GM11168 (cell line): ENCODE measurements around the gene ZNF429.
"Not testable (repeated sequence)": the region's sequence is repeated elsewhere in the genome, so short reads cannot be mapped to it uniquely, and the experiment has no call there.

ENCODE experiments used
- in situ Hi-C: fragments of 300-500 bp; cut with MboI; formaldehyde crosslinking; loops from one replicate; pipeline ENCODE4 v1.12.0; 2022; ENCODE audit warnings: low sequenced_read_pairs; ENCODE audit not compliant: unreplicated experiment

The ZNF429 gene

DNA sequence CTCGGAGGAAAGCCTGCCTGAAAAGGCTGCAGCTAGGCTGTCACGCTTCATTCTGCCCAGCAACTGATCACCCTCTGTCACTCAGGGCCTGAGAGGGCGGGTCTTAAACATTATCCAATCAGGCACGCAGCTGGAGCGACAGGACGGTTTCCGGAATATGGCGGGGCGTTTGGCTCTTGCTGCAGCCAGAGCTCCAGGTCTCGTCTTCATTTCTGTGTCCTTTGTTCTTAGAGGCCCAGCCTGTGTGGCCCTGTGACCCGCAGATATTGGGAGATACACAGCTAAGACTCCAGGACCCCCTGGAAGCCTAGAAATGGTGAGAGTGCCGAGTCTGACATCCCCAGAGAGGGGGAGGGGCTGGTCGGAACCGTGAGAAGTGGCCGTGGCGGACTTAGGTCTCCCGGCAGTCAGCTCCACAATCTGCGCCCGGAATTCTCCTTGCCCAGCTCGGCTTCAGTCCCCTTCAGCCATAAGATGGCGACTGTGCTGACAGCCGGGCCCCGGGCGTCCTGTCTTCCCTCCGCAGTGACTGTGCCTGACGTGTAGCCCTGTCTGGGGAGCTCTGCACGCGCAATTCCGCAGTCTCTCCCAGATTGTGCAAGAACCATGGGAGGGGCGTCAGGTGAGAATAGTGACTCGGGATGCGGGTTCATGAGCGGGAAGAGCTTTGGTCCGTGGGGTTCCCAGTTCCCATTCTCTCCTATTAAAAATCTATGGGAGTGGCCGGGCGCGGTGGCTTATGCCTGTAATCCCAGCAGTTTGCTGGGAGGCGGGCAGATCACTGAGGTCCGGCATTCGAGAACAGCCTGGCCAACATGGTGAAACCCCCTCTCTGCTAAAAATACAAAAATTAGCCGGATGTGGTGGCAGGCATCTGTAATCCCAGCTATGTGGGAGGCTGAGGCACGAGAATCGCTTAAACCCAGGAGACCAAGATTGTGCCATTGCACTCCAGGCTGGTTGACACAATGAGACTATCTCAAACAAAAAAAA, at the start of gene ZNF429:
ZNF429 (plus strand) TSS at position 144 of the 993 bp plus-strand sequence; CDS start at position 314, 170 bp downstream.
- in situ Hi-C loops, result no loop called here

DNA sequence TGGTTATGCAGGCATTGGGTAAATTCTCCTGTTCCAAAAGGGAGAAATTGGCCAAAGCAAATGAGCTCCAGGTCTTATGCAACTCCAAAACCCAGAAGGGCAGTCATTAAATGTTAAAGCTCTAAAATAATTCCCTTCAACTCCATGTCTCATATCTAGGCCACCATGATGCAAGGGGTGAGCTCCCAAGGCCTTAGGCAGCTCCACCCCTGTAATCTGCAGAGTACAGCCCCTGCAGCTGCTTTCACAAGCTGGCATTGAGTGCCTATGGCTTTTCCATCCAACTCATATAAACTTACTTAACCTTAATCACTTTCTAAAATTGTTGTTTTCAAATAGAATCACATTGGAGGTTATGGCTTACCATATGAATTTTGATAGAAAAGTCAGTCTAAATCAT, 44.7 kb upstream of the ZNF429 start:
- in situ Hi-C loops, result no loop called here

DNA sequence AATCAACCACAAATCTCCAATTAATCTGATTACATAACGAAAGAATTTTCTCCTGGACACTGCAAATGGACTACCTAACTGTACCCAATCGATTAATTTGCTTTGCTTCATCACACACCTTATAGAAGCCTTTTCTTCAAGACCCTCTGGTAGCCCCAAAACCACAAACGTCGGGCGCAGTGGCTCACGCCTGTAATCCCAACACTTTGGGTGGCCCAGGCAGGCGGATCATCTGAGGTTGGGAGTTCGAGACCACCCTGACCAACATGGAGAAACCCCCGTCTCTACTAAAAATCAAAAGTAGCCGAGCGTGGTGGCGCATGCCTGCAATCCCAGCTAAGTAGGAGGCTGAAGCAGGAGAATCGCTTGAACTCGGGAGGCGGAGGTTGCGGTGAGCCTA, 42.9 kb upstream of the ZNF429 start:
- in situ Hi-C loops, result no loop called here

DNA sequence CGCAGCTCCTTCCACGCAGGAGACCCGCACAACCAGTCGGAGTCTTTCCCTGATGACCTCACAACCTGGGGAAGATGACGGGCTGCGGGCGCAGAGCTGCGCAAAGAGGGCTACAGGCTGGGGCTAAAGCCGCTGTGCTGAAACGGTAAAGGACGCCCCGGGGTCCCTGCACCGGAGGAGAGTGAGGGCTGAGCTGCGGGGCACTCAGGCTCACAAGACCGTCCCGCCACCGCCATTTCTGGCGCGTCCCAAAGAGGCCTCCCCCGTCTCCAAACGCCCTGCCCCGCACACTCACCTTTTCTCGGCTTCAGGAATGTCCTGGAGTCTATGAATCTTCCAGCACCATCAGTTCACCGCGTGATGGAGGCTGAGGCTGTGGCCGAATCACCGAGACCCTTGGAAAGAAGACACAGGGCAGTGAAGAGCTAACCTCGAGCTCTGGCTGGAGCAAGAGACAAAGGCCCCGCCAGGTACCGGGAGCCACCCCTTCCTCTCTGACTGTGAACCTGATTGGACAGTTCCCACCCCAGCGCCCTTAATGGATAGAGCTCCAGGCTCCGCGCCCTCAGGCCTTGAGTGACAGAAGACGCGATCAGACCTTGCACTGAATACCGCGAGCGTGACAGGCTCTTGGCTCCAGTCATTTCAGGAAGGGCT, 41.8 kb upstream of the ZNF429 start:
- in situ Hi-C loops, result no loop called here

DNA sequence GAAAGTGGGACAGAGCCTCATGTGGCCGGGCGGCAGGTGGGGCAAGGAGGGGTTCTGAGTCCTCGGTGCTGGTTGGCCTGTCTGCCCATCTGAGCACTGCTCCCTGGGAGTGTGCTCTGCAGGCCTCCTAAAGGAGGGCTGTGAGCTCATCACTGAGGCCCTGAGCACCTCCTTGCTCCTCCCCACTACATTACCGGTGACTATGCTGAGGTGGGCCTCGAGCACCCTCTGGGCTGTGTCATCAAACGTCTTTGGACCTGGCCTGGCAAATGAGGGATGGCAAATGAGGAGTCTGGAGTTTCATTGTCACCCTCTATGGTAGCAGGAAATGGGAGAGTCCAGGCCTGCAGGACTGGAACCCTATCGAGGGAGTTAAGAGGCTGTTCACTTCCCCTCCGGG, 38.8 kb upstream of the ZNF429 start:
- in situ Hi-C loops, result no loop called here

DNA sequence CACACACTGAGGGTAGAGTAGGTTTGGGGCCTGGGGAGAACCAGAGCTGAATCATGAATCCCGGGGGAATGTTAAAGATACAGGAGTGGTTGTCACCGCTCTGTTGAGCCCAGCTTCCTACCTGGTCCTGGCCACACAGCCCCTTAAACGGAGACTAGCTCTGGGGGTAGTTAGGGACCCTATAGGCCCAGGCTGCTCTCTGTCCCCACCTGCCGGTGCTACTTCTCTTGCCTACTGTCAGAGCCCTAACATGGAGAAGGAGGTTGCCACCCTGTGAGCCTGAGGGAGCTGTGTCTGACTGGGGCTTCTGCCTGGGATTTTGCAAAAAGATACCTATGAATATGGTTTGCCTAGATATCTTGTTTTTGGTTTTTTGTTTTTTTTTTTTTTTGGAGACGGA, 36.6 kb upstream of the ZNF429 start:
- in situ Hi-C loops, result no loop called here

DNA sequence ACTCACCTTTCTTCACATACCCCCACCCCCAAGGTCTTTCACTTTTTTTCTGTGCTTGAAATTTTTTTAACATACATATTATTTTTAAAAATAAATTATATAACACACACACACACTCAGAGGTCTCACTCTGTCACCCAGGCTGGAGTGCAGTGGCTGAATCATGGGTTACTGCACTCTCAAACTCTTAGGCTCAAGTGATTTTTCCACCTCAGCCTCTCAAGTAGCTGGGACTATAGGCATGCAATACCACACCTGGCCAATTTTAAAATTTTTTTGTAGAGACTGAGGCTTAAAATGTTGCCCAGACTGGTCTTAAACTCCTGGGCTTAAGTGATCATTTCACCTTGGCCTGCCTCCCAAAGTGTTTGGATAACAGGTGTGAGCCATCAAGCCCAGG, 32.9 kb upstream of the ZNF429 start:
- in situ Hi-C loops, result no loop called here

DNA sequence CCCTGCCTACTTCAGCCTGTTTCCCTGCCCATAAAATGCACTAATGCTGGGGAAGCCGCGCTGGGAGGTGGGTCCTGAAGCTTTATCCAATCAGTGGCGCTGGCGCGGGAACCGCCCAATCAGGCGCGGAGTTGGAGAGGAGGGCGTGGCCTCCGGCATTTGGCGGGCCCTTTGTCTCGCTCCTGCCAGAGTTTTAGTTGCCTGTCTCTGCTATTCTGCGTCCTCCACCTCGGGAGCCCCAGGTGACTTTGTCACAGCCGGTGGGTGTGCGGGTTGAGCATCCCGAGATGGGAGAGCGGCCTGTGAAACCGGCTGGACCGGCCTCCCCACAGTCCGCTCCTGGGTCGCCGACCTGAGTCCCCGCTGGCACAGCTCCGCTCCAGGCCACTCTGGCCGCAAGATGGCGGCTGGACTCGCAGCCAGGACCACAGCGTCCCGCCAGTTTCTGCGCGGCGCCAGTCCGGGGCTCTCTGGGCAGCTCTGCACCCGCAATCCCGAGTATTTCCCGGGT, 30.7 kb upstream of the ZNF429 start:
- in situ Hi-C loops, result no loop called here

DNA sequence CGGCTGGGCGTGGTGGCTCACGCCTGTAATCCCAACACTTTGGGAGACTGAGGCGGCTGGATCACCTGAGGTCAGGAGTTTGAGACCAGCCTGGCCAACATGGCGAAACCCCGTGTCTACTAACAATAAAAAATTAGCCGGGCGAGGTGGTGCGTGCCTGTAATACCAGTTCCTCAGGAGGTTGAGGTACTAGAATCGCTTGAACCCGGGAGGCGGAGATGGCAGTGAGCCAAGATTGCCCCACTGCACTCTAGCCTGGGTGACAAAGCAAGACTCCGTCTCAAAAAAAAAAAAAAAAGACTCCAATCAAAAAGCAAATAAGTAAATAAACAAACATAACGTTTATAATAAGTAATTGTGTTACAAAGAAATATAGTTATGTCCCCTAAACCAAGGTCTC, 23.0 kb upstream of the ZNF429 start:
- in situ Hi-C loops, result not testable (repeated sequence)

DNA sequence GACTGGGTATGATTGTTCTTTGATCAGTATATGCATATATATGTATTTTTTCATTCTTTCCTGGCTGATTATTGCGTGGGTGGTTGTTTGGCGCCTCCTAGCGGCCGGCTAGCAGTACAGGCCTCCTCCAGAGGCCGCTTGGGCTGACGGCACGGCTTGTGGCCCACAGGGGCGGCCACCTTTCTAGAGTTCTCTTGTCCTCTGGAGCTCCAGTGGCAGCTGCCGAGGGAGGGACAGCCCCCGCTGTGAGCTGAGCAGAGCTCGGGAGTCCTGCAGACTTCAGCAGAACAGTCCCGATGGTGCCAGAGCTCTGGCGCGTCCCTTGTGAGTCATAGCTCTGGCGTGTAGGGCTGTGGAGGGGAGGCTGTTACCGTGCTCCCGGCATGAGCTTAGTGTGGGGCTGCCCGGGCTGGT, 22.5 kb upstream of the ZNF429 start:
- in situ Hi-C loops, result no loop called here

DNA sequence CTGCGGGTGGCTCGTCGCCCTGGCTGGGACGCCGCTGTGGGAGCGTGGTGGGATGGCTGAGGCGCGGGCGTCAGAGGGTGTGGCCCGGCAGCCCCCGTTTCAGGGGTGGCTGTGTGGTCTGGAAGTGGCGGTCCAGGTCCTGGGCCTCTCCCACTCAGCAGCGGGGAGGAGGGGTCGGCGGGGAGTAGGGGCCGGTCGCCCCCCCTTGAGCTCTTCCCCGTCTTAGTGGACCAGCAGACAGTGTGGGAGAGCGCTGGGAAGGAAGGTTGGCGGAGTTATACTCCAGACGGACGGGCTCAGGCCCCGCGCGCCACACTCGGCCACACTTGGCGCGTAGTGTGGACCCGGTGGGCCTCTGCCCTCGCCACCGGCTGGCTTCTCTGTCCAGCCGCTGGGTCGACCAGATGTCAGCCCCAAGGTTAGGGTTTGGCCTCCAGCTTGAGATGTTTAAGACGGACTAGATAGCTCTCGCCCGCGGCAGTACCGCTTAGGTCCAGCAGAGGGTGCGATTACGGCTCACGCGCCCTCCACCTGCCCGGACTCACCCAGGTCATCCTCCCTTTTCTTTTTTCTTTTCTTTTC, 21.7 kb upstream of the ZNF429 start:
- in situ Hi-C loops, result no loop called here

DNA sequence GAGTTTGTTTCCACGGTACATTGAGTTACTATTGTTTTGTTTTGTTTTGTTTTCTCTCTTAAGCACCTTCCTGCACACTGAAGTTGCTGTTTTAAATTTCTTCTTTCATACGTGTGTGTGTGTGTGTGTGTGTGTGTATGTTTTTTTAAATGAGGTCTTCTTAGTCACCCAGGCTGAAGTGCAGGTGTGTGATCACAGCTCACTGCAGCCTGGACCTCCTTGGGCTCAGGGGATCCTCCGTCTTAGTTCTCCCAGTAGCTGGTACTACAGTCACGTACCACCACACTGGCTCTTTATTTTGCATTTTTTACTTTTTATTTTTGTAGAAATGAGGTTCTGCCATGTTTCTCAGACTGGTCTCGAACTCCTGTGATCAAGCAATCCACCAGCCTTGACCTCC, 20.8 kb upstream of the ZNF429 start:
- in situ Hi-C loops, result no loop called here

DNA sequence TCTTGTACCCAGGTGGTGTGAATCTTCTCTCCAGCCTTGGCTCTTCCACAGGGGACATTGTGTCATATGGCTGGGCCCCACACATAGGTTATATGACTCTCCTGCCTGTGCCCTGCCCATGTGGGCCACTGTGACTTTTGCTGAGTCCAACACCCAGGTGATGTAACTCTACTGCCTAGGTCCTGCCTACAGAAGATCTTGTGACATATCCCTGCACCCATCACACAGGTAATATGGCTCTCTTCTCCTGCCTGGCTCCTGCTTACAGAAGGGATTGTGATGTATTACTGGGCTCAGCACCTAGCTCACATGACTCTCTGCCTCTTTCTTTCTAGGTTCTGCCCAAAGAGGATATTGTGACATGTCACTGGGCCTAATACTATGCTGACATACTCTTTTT, 19.5 kb upstream of the ZNF429 start:
- in situ Hi-C loops, result no loop called here

DNA sequence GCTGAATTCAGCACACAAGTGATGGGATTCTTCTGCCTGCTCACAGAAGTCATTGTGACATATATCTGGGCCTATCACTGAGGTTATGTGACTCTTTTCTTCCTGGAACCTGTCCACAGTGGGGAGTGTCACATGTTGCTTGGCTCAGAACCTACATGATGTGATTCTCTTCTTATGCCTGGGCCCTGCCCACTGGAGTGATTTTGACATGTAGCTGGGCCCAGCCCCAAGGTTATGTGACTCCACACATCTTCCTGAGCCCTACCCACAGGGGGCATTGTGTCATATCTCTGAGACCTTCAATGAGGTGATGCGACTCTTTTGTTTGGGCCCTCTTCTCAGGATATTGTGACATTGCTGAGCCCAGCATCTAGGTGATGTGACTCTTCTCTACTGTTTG, 17.4 kb upstream of the ZNF429 start:
- in situ Hi-C loops, result no loop called here

DNA sequence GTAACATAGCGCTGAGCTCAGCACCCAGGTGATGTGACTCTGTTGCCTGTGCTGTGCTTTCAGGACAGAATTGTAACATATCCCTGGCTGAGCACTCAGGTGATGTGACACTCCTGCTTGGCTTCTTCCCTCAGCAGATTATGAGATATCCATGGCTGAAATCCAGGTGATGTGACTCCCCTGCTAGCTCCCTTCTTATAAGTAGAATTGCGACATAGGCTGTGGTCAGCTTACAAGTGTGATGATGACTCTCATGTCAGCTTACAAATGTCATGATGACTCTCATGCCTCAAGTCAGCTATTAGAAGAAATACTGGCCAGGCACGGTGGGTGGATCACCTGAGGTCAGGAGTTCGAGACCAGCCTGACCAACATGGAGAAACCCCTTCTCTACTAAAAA, 14.3 kb upstream of the ZNF429 start:
- in situ Hi-C loops, result no loop called here

DNA sequence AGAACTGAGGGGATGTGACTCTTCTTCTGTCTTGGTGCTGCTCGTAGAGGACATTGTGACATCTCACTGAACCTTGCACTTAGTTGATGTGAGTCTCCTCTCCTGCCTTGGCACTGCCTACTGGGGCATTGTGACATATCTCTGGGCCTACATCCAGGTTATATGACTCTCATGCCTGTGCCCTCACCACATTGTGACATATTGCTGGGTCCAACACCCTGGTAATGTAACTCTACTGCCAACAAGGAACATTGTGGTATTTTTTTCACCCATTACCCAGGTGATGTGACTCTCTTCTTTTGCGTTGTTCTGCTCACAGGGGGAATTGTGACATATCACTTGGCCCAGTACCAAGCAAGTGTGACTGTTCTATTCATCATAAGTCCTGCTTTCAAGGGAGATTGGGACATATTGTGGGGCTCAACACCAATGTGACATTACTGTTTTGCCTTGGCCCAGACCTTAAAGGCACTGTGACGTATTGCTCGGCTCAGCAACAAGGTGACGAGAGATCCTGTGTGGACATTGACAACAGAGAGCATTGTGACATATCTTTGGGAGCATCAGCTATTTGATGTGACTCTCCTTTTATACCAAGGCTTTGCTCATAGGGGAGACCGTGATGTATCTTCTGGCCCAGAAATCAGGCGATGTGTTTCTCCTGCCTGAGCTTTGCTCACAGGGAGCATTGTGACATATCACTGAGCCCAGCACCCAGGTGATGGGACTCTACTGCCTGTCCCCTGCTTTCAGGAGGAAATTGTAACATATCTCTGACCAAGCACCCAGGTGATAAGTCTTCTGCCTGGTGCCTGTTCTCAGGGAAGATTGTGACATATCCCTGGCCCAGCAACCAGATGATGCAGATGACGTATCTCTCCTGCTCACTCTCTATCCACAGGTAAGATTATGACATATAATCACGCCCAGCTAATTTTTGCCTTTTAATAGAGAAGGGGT, 12.2 kb upstream of the ZNF429 start:
- in situ Hi-C loops, result no loop called here

DNA sequence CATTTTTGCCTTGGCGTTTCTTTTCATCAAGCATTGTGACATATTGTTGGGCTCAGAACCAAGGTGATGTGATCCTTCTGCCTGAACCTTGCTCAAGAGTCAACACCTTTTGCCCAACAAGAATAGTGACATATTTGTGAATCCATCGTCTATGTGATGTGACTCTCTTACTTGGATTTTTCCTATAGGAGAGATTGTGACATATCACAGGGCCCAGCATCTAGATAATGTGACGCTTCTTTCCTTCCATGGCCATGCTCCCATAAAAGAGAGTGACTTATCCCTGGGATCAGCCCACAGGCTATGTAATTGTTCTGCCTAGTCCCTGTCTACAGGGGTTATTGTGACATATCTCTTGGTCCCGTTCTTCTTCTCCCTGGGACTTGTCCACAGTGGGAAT, 8.5 kb upstream of the ZNF429 start:
- in situ Hi-C loops, result no loop called here

DNA sequence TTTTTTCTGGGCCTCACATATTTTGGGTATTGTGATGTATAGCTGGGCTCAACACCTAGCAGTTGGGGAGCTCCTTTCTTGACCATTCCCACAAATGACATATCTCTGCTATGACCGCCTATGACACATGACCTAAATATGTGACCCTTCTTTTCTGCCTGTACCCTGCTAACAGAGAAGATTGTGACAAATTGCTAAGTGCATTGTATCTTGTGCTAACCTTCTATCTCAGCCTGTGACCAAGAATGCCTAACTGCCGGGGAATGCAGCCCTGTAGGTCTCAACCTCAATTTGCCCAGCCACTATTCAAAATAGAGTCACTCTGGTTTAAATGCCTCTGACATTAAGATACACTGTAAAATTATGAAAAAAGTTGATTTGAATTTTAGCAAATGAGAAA, 6.8 kb upstream of the ZNF429 start:
- in situ Hi-C loops, result no loop called here

DNA sequence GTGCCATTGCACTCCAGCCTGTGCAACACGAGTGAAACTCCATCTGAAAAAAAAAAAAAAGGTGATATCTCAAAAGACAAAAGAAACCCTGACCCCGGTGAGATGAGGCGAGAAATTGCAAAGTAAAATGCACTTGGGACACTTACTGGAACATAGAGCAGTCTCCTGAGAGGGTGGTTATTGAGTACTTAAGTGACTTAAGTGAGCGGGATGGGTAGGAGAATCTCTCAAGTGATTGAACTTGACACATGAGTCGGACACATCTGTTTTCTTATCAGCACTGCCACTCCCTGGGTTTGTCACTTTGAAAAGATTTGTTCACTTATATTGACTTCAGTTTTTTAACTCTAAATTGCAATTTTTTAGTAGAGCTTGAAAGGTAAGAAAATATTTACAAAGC, 2.8 kb downstream of the ZNF429 start:
- in situ Hi-C loops, result no loop called here

DNA sequence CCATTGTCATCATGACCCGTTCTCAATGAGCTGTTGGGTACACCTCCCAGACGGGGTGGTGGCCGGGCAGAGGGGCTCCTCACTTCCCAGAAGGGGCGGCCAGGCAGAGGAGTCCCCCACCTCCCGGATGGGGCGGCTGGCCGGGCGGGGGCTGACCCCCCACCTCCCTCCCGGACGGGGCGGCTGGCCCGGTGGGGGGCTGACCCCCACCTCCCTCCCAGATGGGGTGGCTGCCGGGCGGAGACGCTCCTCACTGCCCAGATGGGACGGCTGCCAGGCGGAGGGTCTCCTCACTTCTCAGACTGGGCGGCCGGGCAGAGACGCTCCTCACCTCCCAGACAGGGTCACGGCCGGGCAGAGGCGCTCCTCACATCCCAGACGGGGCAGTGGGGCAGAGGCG, 5.7 kb downstream of the ZNF429 start:
- in situ Hi-C loops, result not testable (repeated sequence)
